ENCODE results near the gene EMILIN2. TPM values are rescaled to one million over a fixed set of nuclear protein-coding genes. Genes with fewer than 3 reads are reported as not detected.

EMILIN2 gene
- total and polyA plus RNA-seq, 9 of the 15 experiments (the other 6 are each of a cell fraction or from before 2014, with no cell fraction given): 0.01 to 0.40 (median 0.19) TPM

DNA sequence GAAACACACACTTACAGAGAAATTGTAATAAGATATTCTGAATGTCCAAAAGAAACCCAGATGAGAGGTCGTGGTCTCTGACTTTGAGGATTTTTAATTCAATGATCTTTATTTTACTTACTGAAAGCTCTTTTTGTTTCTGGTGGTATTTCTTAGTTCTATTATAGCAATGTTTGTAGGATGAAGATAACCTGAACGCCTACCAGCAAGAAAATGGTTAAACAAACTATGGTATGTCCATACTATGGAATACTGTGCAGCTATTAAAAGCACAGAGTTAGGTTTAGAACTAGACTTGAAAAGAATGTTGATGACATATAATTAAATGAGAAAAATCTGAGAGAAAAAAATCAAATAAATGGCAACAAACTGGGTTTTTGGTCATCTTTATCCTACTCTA, 105.8 kb downstream of the EMILIN2 start (continued):
- TF ChIP-seq ZNF583 (CRISPR knock-in tag; IDR thresholded peaks at IDR 0.05) (no peak), ZNF778 (CRISPR knock-in tag; IDR thresholded peaks at IDR 0.05) (no peak), NONO (IDR thresholded peaks at IDR 0.05; ENCODE audit: low read depth in 2 of 2, low read length in 1 of 2) (no peak), ZNF24 (IDR thresholded peaks at IDR 0.05) (no peak), MAFK (IDR thresholded peaks at IDR 0.05; ENCODE audit: low read length) (no peak), ZNF57 (CRISPR knock-in tag; IDR thresholded peaks at IDR 0.05) (no peak), ZNF79 (CRISPR knock-in tag; IDR thresholded peaks at IDR 0.05; ENCODE audit: low read depth) (no peak), SPI1 (IDR thresholded peaks at IDR 0.05; ENCODE audit: borderline replicate concordance, low read depth, low read length) (no peak), CBX1 (IDR thresholded peaks at IDR 0.05; ENCODE audit: low read depth) (no peak), SP2 (IDR thresholded peaks at IDR 0.05; ENCODE audit: extremely low read depth, low read depth, low read length, poor library complexity, severe bottlenecking) (no peak), CHCHD3 (CRISPR knock-in tag; IDR thresholded peaks at IDR 0.05) (no peak)
- TF ChIP-seq, protein P1, sequence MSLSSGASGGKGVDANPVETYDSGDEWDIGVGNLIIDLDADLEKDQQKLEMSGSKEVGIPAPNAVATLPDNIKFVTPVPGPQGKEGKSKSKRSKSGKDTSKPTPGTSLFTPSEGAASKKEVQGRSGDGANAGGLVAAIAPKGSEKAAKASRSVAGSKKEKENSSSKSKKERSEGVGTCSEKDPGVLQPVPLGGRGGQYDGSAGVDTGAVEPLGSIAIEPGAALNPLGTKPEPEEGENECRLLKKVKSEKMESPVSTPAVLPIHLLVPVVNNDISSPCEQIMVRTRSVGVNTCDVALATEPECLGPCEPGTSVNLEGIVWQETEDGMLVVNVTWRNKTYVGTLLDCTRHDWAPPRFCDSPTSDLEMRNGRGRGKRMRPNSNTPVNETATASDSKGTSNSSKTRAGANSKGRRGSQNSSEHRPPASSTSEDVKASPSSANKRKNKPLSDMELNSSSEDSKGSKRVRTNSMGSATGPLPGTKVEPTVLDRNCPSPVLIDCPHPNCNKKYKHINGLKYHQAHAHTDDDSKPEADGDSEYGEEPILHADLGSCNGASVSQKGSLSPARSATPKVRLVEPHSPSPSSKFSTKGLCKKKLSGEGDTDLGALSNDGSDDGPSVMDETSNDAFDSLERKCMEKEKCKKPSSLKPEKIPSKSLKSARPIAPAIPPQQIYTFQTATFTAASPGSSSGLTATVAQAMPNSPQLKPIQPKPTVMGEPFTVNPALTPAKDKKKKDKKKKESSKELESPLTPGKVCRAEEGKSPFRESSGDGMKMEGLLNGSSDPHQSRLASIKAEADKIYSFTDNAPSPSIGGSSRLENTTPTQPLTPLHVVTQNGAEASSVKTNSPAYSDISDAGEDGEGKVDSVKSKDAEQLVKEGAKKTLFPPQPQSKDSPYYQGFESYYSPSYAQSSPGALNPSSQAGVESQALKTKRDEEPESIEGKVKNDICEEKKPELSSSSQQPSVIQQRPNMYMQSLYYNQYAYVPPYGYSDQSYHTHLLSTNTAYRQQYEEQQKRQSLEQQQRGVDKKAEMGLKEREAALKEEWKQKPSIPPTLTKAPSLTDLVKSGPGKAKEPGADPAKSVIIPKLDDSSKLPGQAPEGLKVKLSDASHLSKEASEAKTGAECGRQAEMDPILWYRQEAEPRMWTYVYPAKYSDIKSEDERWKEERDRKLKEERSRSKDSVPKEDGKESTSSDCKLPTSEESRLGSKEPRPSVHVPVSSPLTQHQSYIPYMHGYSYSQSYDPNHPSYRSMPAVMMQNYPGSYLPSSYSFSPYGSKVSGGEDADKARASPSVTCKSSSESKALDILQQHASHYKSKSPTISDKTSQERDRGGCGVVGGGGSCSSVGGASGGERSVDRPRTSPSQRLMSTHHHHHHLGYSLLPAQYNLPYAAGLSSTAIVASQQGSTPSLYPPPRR (CRISPR knock-in tag; IDR thresholded peaks at IDR 0.05; ENCODE audit: borderline replicate concordance): no peak
